GM12874 (cell line): ENCODE data around the gene CPM.

Source experiments
- TF ChIP-seq, protein P1 (sequence below): IDR thresholded peaks from 2 replicates; pipeline ENCODE4 v1.5.1; 2011; ENCODE audit warnings: low read depth, mild to moderate bottlenecking, control low read depth, low read length, moderate library complexity; ENCODE audit not compliant: insufficient read depth

The CPM gene

DNA sequence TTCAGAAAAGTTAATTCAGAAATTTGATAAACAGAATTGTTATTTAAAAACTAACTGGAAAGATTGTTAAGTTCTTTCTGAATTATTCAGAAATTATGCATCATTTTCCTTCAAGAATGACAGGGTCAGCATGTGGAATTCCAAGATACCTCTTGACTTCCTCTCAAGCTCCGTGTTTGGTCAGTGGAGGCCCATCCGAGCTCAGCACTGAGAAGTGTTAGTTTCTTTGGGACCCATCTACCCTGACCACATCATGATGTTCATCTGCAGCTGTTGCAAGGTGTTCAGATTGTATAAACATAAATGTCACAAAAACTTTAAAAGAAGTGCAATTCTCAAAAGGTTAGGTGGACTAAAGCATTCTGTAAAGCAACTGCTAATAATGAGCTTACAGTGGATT lies 91.3 kb downstream of the CPM start:
- TF ChIP-seq, protein P1, sequence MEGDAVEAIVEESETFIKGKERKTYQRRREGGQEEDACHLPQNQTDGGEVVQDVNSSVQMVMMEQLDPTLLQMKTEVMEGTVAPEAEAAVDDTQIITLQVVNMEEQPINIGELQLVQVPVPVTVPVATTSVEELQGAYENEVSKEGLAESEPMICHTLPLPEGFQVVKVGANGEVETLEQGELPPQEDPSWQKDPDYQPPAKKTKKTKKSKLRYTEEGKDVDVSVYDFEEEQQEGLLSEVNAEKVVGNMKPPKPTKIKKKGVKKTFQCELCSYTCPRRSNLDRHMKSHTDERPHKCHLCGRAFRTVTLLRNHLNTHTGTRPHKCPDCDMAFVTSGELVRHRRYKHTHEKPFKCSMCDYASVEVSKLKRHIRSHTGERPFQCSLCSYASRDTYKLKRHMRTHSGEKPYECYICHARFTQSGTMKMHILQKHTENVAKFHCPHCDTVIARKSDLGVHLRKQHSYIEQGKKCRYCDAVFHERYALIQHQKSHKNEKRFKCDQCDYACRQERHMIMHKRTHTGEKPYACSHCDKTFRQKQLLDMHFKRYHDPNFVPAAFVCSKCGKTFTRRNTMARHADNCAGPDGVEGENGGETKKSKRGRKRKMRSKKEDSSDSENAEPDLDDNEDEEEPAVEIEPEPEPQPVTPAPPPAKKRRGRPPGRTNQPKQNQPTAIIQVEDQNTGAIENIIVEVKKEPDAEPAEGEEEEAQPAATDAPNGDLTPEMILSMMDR, result no peak

DNA sequence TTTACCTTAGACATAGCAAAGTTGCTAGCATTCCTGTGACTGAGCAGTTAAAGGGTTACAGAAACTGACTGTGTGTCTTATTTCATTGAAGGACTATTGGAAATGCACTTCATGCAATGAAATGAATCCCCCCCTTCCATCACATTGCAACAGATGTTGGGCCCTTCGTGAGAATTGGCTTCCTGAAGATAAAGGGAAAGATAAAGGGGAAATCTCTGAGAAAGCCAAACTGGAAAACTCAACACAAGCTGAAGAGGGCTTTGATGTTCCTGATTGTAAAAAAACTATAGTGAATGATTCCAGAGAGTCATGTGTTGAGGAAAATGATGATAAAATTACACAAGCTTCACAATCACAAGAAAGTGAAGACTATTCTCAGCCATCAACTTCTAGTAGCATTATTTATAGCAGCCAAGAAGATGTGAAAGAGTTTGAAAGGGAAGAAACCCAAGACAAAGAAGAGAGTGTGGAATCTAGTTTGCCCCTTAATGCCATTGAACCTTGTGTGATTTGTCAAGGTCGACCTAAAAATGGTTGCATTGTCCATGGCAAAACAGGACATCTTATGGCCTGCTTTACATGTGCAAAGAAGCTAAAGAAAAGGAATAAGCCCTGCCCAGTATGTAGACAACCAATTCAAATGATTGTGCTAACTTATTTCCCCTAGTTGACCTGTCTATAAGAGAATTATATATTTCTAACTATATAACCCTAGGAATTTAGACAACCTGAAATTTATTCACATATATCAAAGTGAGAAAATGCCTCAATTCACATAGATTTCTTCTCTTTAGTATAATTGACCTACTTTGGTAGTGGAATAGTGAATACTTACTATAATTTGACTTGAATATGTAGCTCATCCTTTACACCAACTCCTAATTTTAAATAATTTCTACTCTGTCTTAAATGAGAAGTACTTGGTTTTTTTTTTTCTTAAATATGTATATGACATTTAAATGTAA lies 93.5 kb downstream of the CPM start:
- TF ChIP-seq, protein P1, result no peak

DNA sequence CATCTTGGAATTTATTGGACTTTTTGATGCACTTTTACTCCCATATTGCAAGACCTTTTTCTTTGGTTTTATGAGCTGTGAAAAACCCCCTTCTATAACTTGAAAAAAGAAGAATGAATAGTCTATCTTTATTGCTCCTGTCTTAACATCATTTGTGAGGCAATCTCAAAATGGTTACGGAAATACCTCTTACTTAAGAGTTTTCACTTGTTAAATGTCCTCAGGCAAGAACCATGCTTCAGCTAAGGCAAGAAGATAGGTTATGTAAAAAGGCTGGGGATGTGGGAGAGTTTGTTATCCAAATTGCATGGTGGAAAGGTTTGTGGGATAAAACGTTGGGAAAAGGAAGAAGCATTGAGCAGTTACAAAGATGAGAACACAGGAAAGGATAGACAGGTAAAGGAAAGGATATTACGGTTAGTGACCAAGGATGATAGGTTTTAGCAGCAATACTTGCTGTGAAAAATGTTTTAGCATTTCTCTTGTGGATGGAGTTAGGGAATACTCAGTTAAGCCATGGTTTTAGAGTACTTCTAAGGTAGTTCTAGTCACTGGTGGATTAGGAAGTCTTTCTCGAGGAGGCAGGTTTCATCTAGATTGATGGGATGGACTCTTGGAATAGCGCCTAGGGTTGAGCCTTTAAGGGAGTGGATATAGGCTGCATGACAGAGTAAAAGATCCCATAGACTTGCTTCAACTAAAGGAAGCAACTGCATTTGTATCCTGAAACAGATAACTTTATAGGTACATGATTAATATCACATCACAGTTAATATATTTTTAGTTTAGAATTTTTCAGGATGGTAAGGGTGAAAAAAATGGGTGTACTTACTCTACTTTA lies 94.7 kb downstream of the CPM start:
- TF ChIP-seq, protein P1, result no peak

DNA sequence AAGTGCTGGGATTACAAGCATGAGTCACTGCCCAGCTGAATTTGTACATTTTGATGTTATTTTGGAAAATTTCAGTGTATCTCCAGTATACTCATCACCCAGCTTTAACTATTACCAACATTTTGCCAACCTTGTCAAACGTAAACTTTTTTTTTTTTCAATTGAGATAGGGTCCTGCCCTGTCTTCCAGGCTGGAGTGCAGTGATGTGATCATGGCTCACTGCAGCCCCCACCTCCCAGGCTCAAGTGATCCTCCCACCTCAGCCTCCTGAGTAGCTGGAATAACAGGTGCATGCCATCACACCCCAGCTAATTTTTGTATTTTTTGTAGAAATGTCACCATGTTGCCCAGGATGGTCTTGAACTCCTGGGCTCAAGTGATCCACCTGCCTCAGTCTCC lies 95.8 kb downstream of the CPM start:
- TF ChIP-seq, protein P1, result no peak

DNA sequence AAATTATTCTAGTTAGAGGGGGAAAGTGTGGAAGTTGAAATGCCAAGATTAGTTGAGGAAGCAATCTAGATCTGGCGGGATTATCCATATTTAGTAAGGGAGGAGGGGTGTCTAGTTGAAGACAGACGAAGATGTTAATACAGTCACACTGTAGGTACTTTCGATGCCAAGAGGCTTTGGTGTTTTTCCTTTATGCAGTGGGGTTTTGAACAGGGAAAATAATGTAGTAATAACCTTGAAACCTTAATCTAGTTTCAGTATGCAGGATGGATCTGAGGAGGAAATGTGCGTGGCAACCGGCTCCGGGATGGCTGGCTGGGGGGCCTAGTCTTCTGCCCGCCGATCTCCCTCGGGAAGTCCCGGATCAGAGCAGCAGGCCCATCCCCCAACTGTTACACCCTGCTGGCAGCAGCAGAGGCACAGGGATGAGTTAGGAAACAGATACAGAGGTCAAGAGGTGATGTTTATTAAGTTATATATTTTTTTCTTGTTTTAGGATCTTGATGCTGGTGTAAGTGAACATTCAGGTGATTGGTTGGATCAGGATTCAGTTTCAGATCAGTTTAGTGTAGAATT lies 97.5 kb downstream of the CPM start:
- TF ChIP-seq, protein P1, result no peak

DNA sequence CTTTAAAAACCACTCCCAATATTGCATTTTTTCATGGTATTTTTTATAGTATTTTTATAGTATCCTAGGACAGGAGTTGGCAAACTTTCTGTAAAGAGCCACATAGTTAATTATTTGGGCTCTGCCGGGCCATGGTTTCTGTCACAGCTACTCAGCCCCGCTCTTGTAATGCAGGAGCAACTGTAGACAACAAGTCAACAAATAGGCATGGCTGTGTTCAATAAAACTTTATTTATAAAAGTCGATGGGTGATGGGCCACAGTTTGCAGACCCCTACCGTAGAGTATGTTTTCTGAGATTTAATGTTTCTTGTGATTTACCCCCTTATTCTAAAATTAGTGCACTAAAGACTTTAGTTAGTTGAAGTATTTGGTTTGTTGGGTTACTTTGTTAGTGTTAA lies 99.5 kb downstream of the CPM start:
- TF ChIP-seq, protein P1, result no peak

DNA sequence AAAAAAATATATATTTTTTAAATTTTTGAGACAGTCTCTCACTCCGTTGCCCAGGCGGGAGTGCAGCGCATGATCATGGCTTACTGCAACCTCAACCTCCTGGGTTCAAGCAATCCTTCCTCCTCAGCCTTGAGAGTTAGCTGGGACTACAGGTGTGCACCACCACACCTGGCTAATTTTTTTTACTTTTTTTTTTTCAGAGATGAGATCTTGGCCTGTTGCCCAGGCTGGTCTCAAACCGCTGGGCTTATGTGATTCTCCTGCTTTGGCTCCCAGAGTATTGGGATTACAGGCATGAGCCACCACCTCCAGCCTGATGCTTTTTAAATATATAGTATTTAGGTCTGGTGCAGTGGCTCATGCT lies 100.5 kb downstream of the CPM start:
- TF ChIP-seq, protein P1, result no peak
